ENCODE measurements around the gene ROBO1.

The ROBO1 gene

GRCh38 chr3:79063624-79064023 is 704.2 kb downstream of the ROBO1 start:
- Histone ChIP-seq H3K4me3 (ENCODE audit: insufficient read depth, low read length, poor library complexity, severe bottlenecking) (no peak overlapping the region), H4K20me1 (ENCODE audit: low read depth, low read length) (no peaks in the 10 kb centered on the region), H3K4me2 (ENCODE audit: low read depth, low read length, poor library complexity, severe bottlenecking) (no peak overlapping the region), H3K36me3 (ENCODE audit: low read length) (no peaks in the 10 kb centered on the region), H2AFZ (ENCODE audit: low read depth, low read length, severe bottlenecking) (no peak overlapping the region), H3K9ac (ENCODE audit: low read length) (no peak overlapping the region), H3F3A (ENCODE audit: insufficient read depth) (no peaks in the 10 kb centered on the region), H3K27ac (ENCODE audit: low read depth, low read length) (no peak overlapping the region), H3K27me3 (ENCODE audit: low read length) (no peaks in the 10 kb centered on the region), H3K9me2 (replicated peaks; ENCODE audit: insufficient read depth, low read length) (no peaks in the 10 kb centered on the region), H3K79me2 (ENCODE audit: insufficient read depth, low read length) (no peaks in the 10 kb centered on the region), H3K9me3 (ENCODE audit: insufficient read depth, low read length) (no peaks in the 10 kb centered on the region)
- TF ChIP-seq CTCF (IDR thresholded peaks at IDR 0.05; ENCODE audit: insufficient read depth, low read length, poor library complexity, severe bottlenecking) = no peak
- no peak for TF ChIP-seq EZH2phosphoT487 (conservative IDR thresholded peaks at IDR 0.05; ENCODE audit: low read length)

- Histone ChIP-seq H3K27ac (ENCODE audit: low read depth, low read length) (no peak overlapping the region), H3F3A (ENCODE audit: insufficient read depth) (no peaks in the 10 kb centered on the region), H3K9me3 (ENCODE audit: insufficient read depth, low read length) (no peaks in the 10 kb centered on the region), H3K36me3 (ENCODE audit: low read length) (no peaks in the 10 kb centered on the region), H3K4me2 (ENCODE audit: low read depth, low read length, poor library complexity, severe bottlenecking) (no peak overlapping the region), H3K79me2 (ENCODE audit: insufficient read depth, low read length) (no peaks in the 10 kb centered on the region), H3K9me2 (replicated peaks; ENCODE audit: insufficient read depth, low read length) (no peaks in the 10 kb centered on the region), H3K27me3 (ENCODE audit: low read length) (no peaks in the 10 kb centered on the region), H4K20me1 (ENCODE audit: low read depth, low read length) (no peaks in the 10 kb centered on the region), H2AFZ (ENCODE audit: low read depth, low read length, severe bottlenecking) (no peak overlapping the region), H3K9ac (ENCODE audit: low read length) (no peak overlapping the region), H3K4me3 (ENCODE audit: insufficient read depth, low read length, poor library complexity, severe bottlenecking) (no peak overlapping the region)
- no peak for TF ChIP-seq EZH2phosphoT487 (conservative IDR thresholded peaks at IDR 0.05; ENCODE audit: low read length)
- TF ChIP-seq CTCF (IDR thresholded peaks at IDR 0.05; ENCODE audit: insufficient read depth, low read length, poor library complexity, severe bottlenecking) = no peak
Measured at GRCh38 chr3:79057756-79058155, 710.0 kb downstream of the ROBO1 start.

GRCh38 chr3:79056498-79056897 is 711.3 kb downstream of the ROBO1 start:
- H3K79me2 ChIP-seq (ENCODE audit: insufficient read depth, low read length) = no peaks in the 10 kb centered on the region
- no peak overlapping the region for H3K27ac ChIP-seq (ENCODE audit: low read depth, low read length)
- TF ChIP-seq CTCF (IDR thresholded peaks at IDR 0.05; ENCODE audit: insufficient read depth, low read length, poor library complexity, severe bottlenecking) (no peak), EZH2phosphoT487 (conservative IDR thresholded peaks at IDR 0.05; ENCODE audit: low read length) (no peak)
- no peaks in the 10 kb centered on the region for H3K36me3 ChIP-seq (ENCODE audit: low read length)
- H3K9me2 ChIP-seq (replicated peaks; ENCODE audit: insufficient read depth, low read length) = no peaks in the 10 kb centered on the region
- no peak overlapping the region for H2AFZ ChIP-seq (ENCODE audit: low read depth, low read length, severe bottlenecking)
- H3K9me3 ChIP-seq (ENCODE audit: insufficient read depth, low read length) = no peaks in the 10 kb centered on the region
- H3K27me3 ChIP-seq (ENCODE audit: low read length) = no peaks in the 10 kb centered on the region
- no peaks in the 10 kb centered on the region for H4K20me1 ChIP-seq (ENCODE audit: low read depth, low read length)
- H3K4me3 ChIP-seq (ENCODE audit: insufficient read depth, low read length, poor library complexity, severe bottlenecking) = no peak overlapping the region
- H3F3A ChIP-seq (ENCODE audit: insufficient read depth) = no peaks in the 10 kb centered on the region
- H3K9ac ChIP-seq (ENCODE audit: low read length) = no peak overlapping the region
- no peak overlapping the region for H3K4me2 ChIP-seq (ENCODE audit: low read depth, low read length, poor library complexity, severe bottlenecking)
